ENCODE results near the gene SMO. TPM values are rescaled to one million over a fixed set of nuclear protein-coding genes. Genes with fewer than 3 reads are reported as not detected.
A peak's percentile ranks its signal among the peaks of the same experiment; 100 is the strongest.

Gene SMO
- total RNA-seq, 2 experiments from 2014 or later: not detected

DNA sequence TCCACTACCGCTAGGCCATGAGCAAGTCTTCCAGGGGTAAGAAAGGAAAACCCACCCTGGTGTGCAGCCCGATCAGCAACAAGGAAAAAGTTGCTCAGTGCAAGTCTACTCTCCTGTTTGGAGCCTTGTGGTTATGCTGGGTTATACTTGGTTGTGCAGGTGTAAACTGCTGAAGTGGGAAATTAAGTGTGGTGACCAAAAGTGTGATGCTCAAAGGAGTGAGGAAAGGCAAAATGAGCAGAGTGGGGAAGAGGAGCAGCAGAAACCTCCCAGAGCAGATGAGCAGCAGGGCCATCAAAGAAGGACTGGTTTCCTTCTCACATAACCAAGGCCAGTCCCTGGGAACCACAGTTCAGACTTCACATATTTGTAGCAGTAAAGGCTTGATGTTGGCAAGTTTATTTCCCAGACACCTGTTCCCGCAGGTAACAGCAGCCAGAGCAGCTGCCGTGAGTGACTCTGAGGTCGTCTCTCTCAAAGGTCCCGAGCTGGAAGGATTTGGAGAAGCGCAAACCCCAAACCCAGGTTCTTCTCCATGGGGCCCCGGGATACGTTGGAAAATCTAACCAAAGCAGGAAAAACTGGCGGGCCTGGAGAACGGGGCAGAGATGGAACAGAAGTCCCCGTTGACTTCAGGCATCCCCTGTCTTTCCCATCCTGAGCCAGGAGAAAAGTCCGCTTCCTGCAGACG, 607 bp upstream of the SMO start:
- H3K4me3 Mint-ChIP-seq: peak overlapping the region; percentile 87
- no peak overlapping the region for H3K27ac Mint-ChIP-seq
- Histone ChIP-seq H3K9me3 (ENCODE audit: control insufficient read depth in 1 of 2, insufficient read depth in 1 of 2, low read length in 2 of 2) (no peaks in the 10 kb centered on the region), H3K4me1 (ENCODE audit: insufficient read depth, low read length) (peaks cover 13% of the 10 kb centered on the region), H3K36me3 (ENCODE audit: insufficient read depth, low read length) (no peaks in the 10 kb centered on the region), H3K4me3 (ENCODE audit: low read length) (peak overlapping the region; percentile 38), H3K27ac (ENCODE audit: low read depth in 1 of 2, low read length in 2 of 2) (no peak overlapping the region), H3K27me3 (ENCODE audit: control insufficient read depth in 1 of 2, insufficient read depth in 2 of 2, low read length in 2 of 2) (peaks cover 25 to 42% of the 10 kb centered on the region in 2 experiments)
- peaks cover 12% of the 10 kb centered on the region for H3K4me1 Mint-ChIP-seq (ENCODE audit: low read depth)
- ChIA-PET CTCF (no interaction called here), POLR2A (interaction anchor here (1.7 kb wide), 1 partner anchor 21 kb away, joined by 4 read pairs; no protein-coding TSS in a partner anchor)
- ATAC-seq (ENCODE audit: poor library complexity) (no peak), DNase-seq (no peak)
- intact Hi-C loops (cut with DNase I, micrococcal nuclease): no loop called here
- H3K36me3 Mint-ChIP-seq (ENCODE audit: low read depth): no peaks in the 10 kb centered on the region
- TF ChIP-seq, protein P1, sequence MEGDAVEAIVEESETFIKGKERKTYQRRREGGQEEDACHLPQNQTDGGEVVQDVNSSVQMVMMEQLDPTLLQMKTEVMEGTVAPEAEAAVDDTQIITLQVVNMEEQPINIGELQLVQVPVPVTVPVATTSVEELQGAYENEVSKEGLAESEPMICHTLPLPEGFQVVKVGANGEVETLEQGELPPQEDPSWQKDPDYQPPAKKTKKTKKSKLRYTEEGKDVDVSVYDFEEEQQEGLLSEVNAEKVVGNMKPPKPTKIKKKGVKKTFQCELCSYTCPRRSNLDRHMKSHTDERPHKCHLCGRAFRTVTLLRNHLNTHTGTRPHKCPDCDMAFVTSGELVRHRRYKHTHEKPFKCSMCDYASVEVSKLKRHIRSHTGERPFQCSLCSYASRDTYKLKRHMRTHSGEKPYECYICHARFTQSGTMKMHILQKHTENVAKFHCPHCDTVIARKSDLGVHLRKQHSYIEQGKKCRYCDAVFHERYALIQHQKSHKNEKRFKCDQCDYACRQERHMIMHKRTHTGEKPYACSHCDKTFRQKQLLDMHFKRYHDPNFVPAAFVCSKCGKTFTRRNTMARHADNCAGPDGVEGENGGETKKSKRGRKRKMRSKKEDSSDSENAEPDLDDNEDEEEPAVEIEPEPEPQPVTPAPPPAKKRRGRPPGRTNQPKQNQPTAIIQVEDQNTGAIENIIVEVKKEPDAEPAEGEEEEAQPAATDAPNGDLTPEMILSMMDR (IDR thresholded peaks at IDR 0.05): no peak
- H3K9me3 Mint-ChIP-seq: no peaks in the 10 kb centered on the region
- H3K27me3 Mint-ChIP-seq: peaks cover 67% of the 10 kb centered on the region

GRCh38 chr7:129188892-129189660, 643 bp downstream of the SMO start:
- H3K36me3 Mint-ChIP-seq (ENCODE audit: low read depth): no peaks in the 10 kb centered on the region
- DNase-seq: peak in 1 of 14 experiments; percentile 9
- peaks cover 73% of the 10 kb centered on the region for H3K27me3 Mint-ChIP-seq
- H3K4me3 Mint-ChIP-seq: peak overlapping the region; percentile 58
- Histone ChIP-seq H3K27me3 (ENCODE audit: control insufficient read depth in 1 of 2, insufficient read depth in 2 of 2, low read length in 2 of 2) (peaks cover 25 to 43% of the 10 kb centered on the region in 2 experiments), H3K9me3 (ENCODE audit: control insufficient read depth in 1 of 2, insufficient read depth in 1 of 2, low read length in 2 of 2) (no peaks in the 10 kb centered on the region), H3K4me1 (ENCODE audit: insufficient read depth, low read length) (peaks cover 13% of the 10 kb centered on the region), H3K4me3 (ENCODE audit: low read length) (peak overlapping the region; percentile 38), H3K36me3 (ENCODE audit: insufficient read depth, low read length) (no peaks in the 10 kb centered on the region), H3K27ac (ENCODE audit: low read depth in 1 of 2, low read length in 2 of 2) (no peak overlapping the region)
- peak; percentile 21 for ATAC-seq (ENCODE audit: poor library complexity)
- POLR2A ChIA-PET: interaction anchor here (0.6 to 1.7 kb wide), 2 partner anchors 19 to 22 kb away, joined by 3 to 4 read pairs; no protein-coding TSS in a partner anchor
- intact Hi-C loops (cut with DNase I, micrococcal nuclease): no loop called here
- H3K4me1 Mint-ChIP-seq (ENCODE audit: low read depth): peaks cover 12% of the 10 kb centered on the region
- TF ChIP-seq, protein P1 (IDR thresholded peaks at IDR 0.05): no peak
- no peak overlapping the region for H3K27ac Mint-ChIP-seq
- H3K9me3 Mint-ChIP-seq: no peaks in the 10 kb centered on the region
- CTCF ChIA-PET: no interaction called here

DNA sequence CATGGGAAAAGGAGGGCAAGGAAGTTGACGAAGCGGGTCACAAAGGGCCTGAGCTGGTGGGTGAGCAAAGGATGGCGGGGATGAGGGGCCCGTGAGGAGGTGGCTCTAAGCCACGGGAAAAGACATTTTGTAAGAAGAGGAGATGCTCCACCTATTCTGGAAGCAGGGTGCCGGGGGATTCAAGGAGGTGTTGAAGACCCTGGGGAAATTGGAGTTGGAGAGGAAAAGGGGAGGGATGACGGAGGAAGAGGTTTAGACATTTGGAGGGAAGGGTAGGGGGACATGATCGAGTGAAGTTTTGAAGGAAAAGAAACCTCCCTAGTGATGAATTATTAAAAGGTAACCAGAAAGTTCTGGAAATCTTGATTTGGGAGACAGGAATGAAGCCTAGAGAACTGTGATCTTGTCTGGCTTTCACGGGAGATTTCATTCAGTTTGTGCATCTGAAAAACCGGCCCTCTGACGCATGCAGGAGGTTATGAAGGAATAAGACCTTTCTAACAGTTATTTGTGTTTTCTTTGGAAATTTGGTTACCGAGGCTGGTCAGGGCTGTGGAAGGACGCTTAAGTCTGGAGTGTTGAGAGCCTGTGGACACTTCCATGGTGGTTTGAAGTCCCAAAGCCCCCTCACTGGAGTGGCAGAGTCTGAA, 1.4 kb downstream of the SMO start:
- no peak for DNase-seq
- no peaks in the 10 kb centered on the region for H3K36me3 Mint-ChIP-seq (ENCODE audit: low read depth)
- ATAC-seq (ENCODE audit: poor library complexity): no peak
- H3K9me3 Mint-ChIP-seq: no peaks in the 10 kb centered on the region
- H3K27ac Mint-ChIP-seq: no peak overlapping the region
- TF ChIP-seq, protein P1 (IDR thresholded peaks at IDR 0.05): no peak
- Histone ChIP-seq H3K4me1 (ENCODE audit: insufficient read depth, low read length) (peaks cover 13% of the 10 kb centered on the region), H3K27me3 (ENCODE audit: control insufficient read depth in 1 of 2, insufficient read depth in 2 of 2, low read length in 2 of 2) (peaks cover 25 to 43% of the 10 kb centered on the region in 2 experiments), H3K27ac (ENCODE audit: low read depth in 1 of 2, low read length in 2 of 2) (no peak overlapping the region), H3K9me3 (ENCODE audit: control insufficient read depth in 1 of 2, insufficient read depth in 1 of 2, low read length in 2 of 2) (no peaks in the 10 kb centered on the region), H3K36me3 (ENCODE audit: insufficient read depth, low read length) (no peaks in the 10 kb centered on the region), H3K4me3 (ENCODE audit: low read length) (peak overlapping the region; percentile 14)
- peak overlapping the region; percentile 58 for H3K4me3 Mint-ChIP-seq
- CTCF ChIA-PET: no interaction called here
- H3K27me3 Mint-ChIP-seq: peaks cover 71% of the 10 kb centered on the region
- intact Hi-C loops (cut with DNase I, micrococcal nuclease): no loop called here
- POLR2A ChIA-PET: interaction anchor here (0.6 to 1.7 kb wide), 2 partner anchors 20 to 23 kb away, joined by 3 to 4 read pairs; no protein-coding TSS in a partner anchor
- peaks cover 12% of the 10 kb centered on the region for H3K4me1 Mint-ChIP-seq (ENCODE audit: low read depth)
